Stimulated activated CD8-positive, alpha-beta memory T cell treated with anti-CD3 and anti-CD28 coated beads, Interleukin-12 subunit alpha, Interleukin-12 subunit beta, amount 100 ng/mL, for 24 hours (primary cell): ENCODE measurements around the gene GALE.

Source experiments
- DNase-seq: peaks from one replicate; pipeline ENCODE4 v3.0.0-alpha.2; 2020; ENCODE audit errors: extremely low read depth

The GALE gene

DNA sequence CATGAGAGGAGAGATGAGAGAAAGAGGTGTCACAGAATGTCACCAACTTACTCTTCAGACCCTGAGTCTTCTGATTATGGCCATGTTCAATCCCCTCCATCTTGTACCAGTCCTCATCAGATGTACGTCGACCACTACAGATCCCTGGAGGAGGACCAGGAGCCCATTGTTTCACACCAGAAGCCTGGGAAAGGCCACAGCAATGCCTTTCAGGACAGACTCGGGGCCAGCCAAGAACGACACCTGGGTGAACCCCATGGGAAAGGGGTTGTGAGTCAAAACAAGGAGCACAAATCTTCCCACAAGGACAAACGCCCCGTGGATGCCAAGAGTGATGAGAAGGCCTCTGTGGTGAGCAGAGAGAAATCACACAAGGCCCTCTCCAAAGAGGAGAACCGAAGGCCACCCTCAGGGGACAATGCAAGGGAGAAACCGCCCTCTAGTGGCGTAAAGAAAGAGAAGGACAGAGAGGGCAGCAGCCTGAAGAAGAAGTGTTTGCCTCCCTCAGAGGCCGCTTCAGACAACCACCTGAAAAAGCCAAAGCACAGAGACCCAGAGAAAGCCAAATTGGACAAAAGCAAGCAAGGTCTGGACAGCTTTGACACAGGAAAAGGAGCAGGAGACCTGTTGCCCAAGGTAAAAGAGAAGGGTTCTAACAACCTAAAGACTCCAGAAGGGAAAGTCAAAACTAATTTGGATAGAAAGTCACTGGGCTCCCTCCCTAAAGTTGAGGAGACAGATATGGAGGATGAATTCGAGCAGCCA, 49.3 kb downstream of the GALE start:
- no peak for DNase-seq

DNA sequence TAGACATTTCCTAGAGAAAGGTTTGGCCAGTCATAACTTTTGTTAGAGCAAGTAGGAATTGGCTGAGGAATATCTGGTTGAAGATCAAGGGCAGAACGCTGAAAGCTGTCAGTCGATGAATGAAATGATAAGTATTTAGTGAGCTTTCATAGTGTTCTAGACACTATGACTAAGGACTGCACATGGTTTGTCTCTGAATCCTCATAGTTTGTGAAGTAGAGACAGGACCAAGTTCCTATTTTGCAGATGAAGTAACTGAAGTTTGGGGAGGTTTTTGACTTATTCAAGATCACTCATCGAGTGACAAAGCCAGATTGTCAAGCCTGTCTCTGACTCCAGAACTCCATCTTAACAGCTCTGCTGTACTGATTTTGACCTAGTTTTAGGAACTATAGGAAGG, 52.5 kb downstream of the GALE start:
- no peak for DNase-seq
